HCT116 (cell line): Measurements from ENCODE around the gene PCDHGC4. TPM values are rescaled to one million over a fixed set of nuclear protein-coding genes. Genes with fewer than 3 reads are reported as not detected.

Source experiments
- ATAC-seq: fragments of 200-7000 bp; cut with Tn5 transposase; 2 replicates; pipeline ENCODE4 v1.9.1; 2020; ENCODE audit warnings: mild to moderate bottlenecking, moderate library complexity
- BruUV-seq: library from RNA; stranded (reverse); fragments of 400-500 nt; replicated peaks from 2 replicates; lab custom pipeline; 2021; lab: Mats Ljungman, UMichigan
- CTCF ChIA-PET: fragments of 300-600 bp; sonication (Branson Sonifier 250); formaldehyde crosslinking; loops from one replicate; lab custom pipeline; 2021; ENCODE audit warnings: antibody characterized with exemption; lab: Charles Lee
- POLR2A ChIA-PET: fragments of 300-600, 350-600 bp; sonication (Branson Sonifier 250); formaldehyde crosslinking; loops from one replicate; lab custom pipeline; 2021; ENCODE audit warnings: antibody characterized with exemption; lab: Charles Lee
- RAD21 ChIA-PET, 2 experiments: fragments of 300-600 bp; sonication (Branson Sonifier 250); formaldehyde crosslinking; loops; one replicate each; lab custom pipeline; 2023; ENCODE audit warnings: low total read pairs in 2 of 2; ENCODE audit not compliant: uncharacterized antibody in 2 of 2, unreplicated experiment in 2 of 2, low non-redundant PET in 1 of 2; lab: Charles Lee
- DNase-seq: peaks from one replicate; pipeline ENCODE4 v3.0.0-alpha.2; 2010; ENCODE audit warnings: low read depth, low spot score
- H2AFZ ChIP-seq: fragments of 200-600 bp; shearing (Covaris generic), sonication (generic); 2 replicates; pipeline ENCODE4 v1.6.1; 2017; ENCODE audit warnings: low read depth, mixed run types, mixed read lengths, antibody characterized with exemption, low read length; ENCODE audit not compliant: poor library complexity, severe bottlenecking
- H3K27ac ChIP-seq: 2 replicates; pipeline ENCODE4 v1.5.1; 2012; ENCODE audit warnings: low read depth, low read length
- H3K27me3 ChIP-seq: fragments of 200-600 bp; sonication (generic); 2 replicates; pipeline ENCODE4 v1.6.1; 2016; ENCODE audit warnings: mixed run types, low read length, mixed read lengths; ENCODE audit not compliant: insufficient read depth
- H3K36me3 ChIP-seq, 2 experiments: fragments of 200-500 bp in 1 of 2; fragments of 200-600 bp in 1 of 2; sonication (Bioruptor generic) in 1 of 2; sonication (generic) in 1 of 2; 2 replicates each; pipeline versions ENCODE4 v1.5.1 to v1.6.1; 2014 to 2016; ENCODE audit warnings: low read length in 2 of 2, inconsistent platforms in 1 of 2, mixed read lengths in 1 of 2, mixed run types in 1 of 2; ENCODE audit not compliant: insufficient read depth in 2 of 2, control insufficient read depth in 1 of 2
- H3K4me1 ChIP-seq, 2 experiments: fragments of 200-600 bp in 1 of 2; sonication (generic) in 1 of 2; 2 replicates each; pipeline versions ENCODE4 v1.5.1 to v1.6.1; 2012 to 2017; ENCODE audit warnings: low read length in 2 of 2, inconsistent platforms in 1 of 2, mild to moderate bottlenecking in 1 of 2, mixed read lengths in 1 of 2, mixed run types in 1 of 2, moderate library complexity in 1 of 2; ENCODE audit not compliant: insufficient read depth in 2 of 2, control insufficient read depth in 1 of 2
- H3K4me2 ChIP-seq: fragments of 200-600 bp; sonication (generic); 2 replicates; pipeline ENCODE4 v1.6.1; 2017; ENCODE audit warnings: mixed run types, low read length, mixed read lengths
- H3K4me3 ChIP-seq, 2 experiments: fragments of 200-600 bp in 1 of 2; sonication (generic) in 1 of 2; replicated peaks in 1 of 2; 2 replicates each; pipeline ENCODE4 v1.5.1; 2011 to 2016; ENCODE audit warnings: low read length in 2 of 2, control low read depth in 1 of 2, low read depth in 1 of 2, mild to moderate bottlenecking in 1 of 2, mixed read lengths in 1 of 2, mixed run types in 1 of 2
- H3K79me2 ChIP-seq: fragments of 200-600 bp; sonication (generic); 2 replicates; pipeline ENCODE4 v1.6.1; 2017; ENCODE audit warnings: mild to moderate bottlenecking, mixed run types, low read length, moderate library complexity, mixed read lengths; ENCODE audit not compliant: insufficient read depth
- H3K9ac ChIP-seq: fragments of 200-600 bp; sonication (generic); 2 replicates; pipeline ENCODE4 v1.6.1; 2016; ENCODE audit warnings: low read length, mixed read lengths
- H3K9me2 ChIP-seq: fragments of 200-600 bp; sonication (generic), shearing (Covaris generic); 2 replicates; pipeline ENCODE4 v1.6.1; 2017; ENCODE audit warnings: mixed run types, mild to moderate bottlenecking, moderate library complexity; ENCODE audit not compliant: insufficient read depth
- H3K9me3 ChIP-seq, 2 experiments: fragments of 200-500 bp in 1 of 2; fragments of 200-600 bp in 1 of 2; sonication (Bioruptor generic) in 1 of 2; sonication (generic) in 1 of 2; 2 replicates each; pipeline ENCODE4 v1.6.1; 2014 to 2017; ENCODE audit warnings: low read length in 2 of 2, mixed read lengths in 2 of 2, inconsistent platforms in 1 of 2, low read depth in 1 of 2, mild to moderate bottlenecking in 1 of 2, mixed run types in 1 of 2, moderate library complexity in 1 of 2; ENCODE audit not compliant: control insufficient read depth in 1 of 2, insufficient read depth in 1 of 2
- H4K20me1 ChIP-seq: fragments of 200-600 bp; sonication (generic), shearing (Covaris generic); 2 replicates; pipeline ENCODE4 v1.6.1; 2017; ENCODE audit warnings: mixed run types, mild to moderate bottlenecking, moderate library complexity; ENCODE audit not compliant: insufficient read depth
- ATF3 ChIP-seq: IDR thresholded peaks from 2 replicates; pipeline ENCODE4 v1.6.1; 2012
- CBX3 ChIP-seq: IDR thresholded peaks from 2 replicates; pipeline ENCODE4 v1.6.1; 2012; ENCODE audit warnings: low read depth
- CEBPB ChIP-seq: IDR thresholded peaks from 2 replicates; pipeline ENCODE4 v1.6.1; 2012; ENCODE audit warnings: low read depth
- EGR1 ChIP-seq: IDR thresholded peaks from 2 replicates; pipeline ENCODE4 v1.6.1; 2012; ENCODE audit warnings: low read depth
- ELF1 ChIP-seq: IDR thresholded peaks from 2 replicates; pipeline ENCODE4 v1.6.1; 2012; ENCODE audit warnings: low read depth, borderline replicate concordance
- EZH2phosphoT487 ChIP-seq: fragments of 200-600 bp; IDR thresholded peaks from 2 replicates; pipeline ENCODE4 v1.6.1; 2018; ENCODE audit warnings: antibody characterized with exemption, borderline replicate concordance
- JUND ChIP-seq: IDR thresholded peaks from 2 replicates; pipeline ENCODE4 v1.6.1; 2012
- MAX ChIP-seq: IDR thresholded peaks from 2 replicates; pipeline ENCODE4 v1.6.1; 2012
- POLR2A ChIP-seq: IDR thresholded peaks from 2 replicates; pipeline ENCODE4 v1.7.0; 2011; ENCODE audit warnings: borderline replicate concordance; ENCODE audit not compliant: insufficient read depth, insufficient read length; ENCODE audit errors: extremely low read depth
- POLR2AphosphoS5 ChIP-seq: IDR thresholded peaks from 2 replicates; pipeline ENCODE4 v1.6.1; 2011; ENCODE audit warnings: mild to moderate bottlenecking, low read depth, low read length, moderate library complexity
- RAD21 ChIP-seq: IDR thresholded peaks from 2 replicates; pipeline ENCODE4 v1.6.1; 2012; ENCODE audit warnings: low read depth, mild to moderate bottlenecking
- REST ChIP-seq: IDR thresholded peaks from 2 replicates; pipeline ENCODE4 v1.6.1; 2012; ENCODE audit warnings: low read depth
- SP1 ChIP-seq: IDR thresholded peaks from 2 replicates; pipeline ENCODE4 v1.6.1; 2012; ENCODE audit warnings: low read depth
- TCF7L2 ChIP-seq: IDR thresholded peaks from 2 replicates; pipeline ENCODE4 v1.7.0; 2011; ENCODE audit warnings: borderline replicate concordance, inconsistent platforms; ENCODE audit not compliant: insufficient read depth, insufficient read length; ENCODE audit errors: extremely low read depth
- YY1 ChIP-seq: IDR thresholded peaks from 2 replicates; pipeline ENCODE4 v1.6.1; 2011; ENCODE audit warnings: low read length, low read depth, moderate library complexity, mild to moderate bottlenecking; ENCODE audit not compliant: insufficient replicate concordance; ENCODE audit errors: extremely low read depth
- ZBTB33 ChIP-seq: IDR thresholded peaks from 2 replicates; pipeline ENCODE4 v1.6.1; 2011; ENCODE audit warnings: mild to moderate bottlenecking, low read length, moderate library complexity; ENCODE audit not compliant: insufficient replicate concordance; ENCODE audit errors: extremely low read depth
- ZNF274 ChIP-seq: fragments of 200-500 bp; sonication (Bioruptor generic); IDR thresholded peaks from 2 replicates; pipeline ENCODE4 v1.6.1; 2014; ENCODE audit warnings: mild to moderate bottlenecking, low read depth, low read length, inconsistent platforms
- intact Hi-C: fragments of 100-400 bp; cut with micrococcal nuclease; formaldehyde crosslinking; loops from 2 replicates; pipeline ENCODE4 v1.10.0; 2022
- total RNA-seq: library from RNA; stranded (reverse); gene quantifications from one replicate; pipeline ENCODE4 v1.2.1, GENCODE V29; 2021; ENCODE audit not compliant: unreplicated experiment
- TF ChIP-seq, protein P1 (sequence below), 3 experiments: fragments of 200-600 bp in 1 of 3; sonication (generic) in 1 of 3; IDR thresholded peaks in 2 of 3; conservative IDR thresholded peaks in 1 of 3; 2 replicates each; pipeline ENCODE4 v1.5.1; 2012 to 2017; ENCODE audit warnings: low read depth in 2 of 3, low read length in 2 of 3, antibody characterized with exemption in 1 of 3, borderline replicate concordance in 1 of 3, control low read depth in 1 of 3, mild to moderate bottlenecking in 1 of 3, mixed read lengths in 1 of 3, mixed run types in 1 of 3, moderate library complexity in 1 of 3; ENCODE audit not compliant: insufficient read depth in 1 of 3

The PCDHGC4 gene
- total RNA-seq, 1 experiment from 2014 or later = 0.05 TPM

DNA sequence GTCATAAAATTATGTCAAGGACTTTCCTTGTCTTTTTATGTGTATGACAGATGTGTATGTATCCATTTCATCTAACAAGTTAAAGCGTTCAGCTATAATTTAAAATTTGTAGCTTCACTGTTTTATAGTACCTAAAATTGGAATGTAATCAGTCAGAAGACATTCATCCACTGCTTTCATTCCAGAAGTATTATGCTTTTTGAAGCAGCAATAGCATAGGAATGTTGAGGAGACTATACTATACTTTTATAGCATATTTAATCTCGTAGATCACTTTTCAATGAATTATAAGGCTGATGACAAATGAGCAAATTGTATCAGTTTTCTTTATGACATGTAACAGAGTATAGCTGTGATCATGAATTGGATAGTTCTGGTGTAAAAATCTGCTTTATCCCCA, 47.6 kb upstream of the PCDHGC4 start:
- Histone ChIP-seq H3K4me2 (no peak overlapping the region), H3K9me3 (no peaks in the 10 kb centered on the region), H3K79me2 (no peaks in the 10 kb centered on the region), H3K9ac (no peak overlapping the region), H3K27ac (no peak overlapping the region), H3K4me1 (no peaks in the 10 kb centered on the region), H3K27me3 (no peaks in the 10 kb centered on the region), H3K4me3 (no peak overlapping the region), H3K36me3 (no peaks in the 10 kb centered on the region), H4K20me1 (no peaks in the 10 kb centered on the region), H2AFZ (no peak overlapping the region), H3K9me2 (no peaks in the 10 kb centered on the region)
- ChIA-PET CTCF (interaction anchor here (1.6 kb wide), 1 partner anchor 120 kb away, joined by 3 read pairs; no protein-coding TSS in a partner anchor), RAD21 (no interaction called here), POLR2A (no interaction called here)
- intact Hi-C loops = no loop called here
- no TSS peak for BruUV-seq
- ATAC-seq = no peak
- no peak for DNase-seq
- TF ChIP-seq EZH2phosphoT487 (no peak), SP1 (no peak), TCF7L2 (no peak), ZBTB33 (no peak), REST (no peak), EGR1 (no peak), CEBPB (no peak), YY1 (no peak), RAD21 (no peak), ZNF274 (no peak), JUND (no peak), ELF1 (no peak), POLR2AphosphoS5 (no peak), CBX3 (no peak), MAX (no peak), POLR2A (no peak), ATF3 (no peak)
- TF ChIP-seq, protein P1, sequence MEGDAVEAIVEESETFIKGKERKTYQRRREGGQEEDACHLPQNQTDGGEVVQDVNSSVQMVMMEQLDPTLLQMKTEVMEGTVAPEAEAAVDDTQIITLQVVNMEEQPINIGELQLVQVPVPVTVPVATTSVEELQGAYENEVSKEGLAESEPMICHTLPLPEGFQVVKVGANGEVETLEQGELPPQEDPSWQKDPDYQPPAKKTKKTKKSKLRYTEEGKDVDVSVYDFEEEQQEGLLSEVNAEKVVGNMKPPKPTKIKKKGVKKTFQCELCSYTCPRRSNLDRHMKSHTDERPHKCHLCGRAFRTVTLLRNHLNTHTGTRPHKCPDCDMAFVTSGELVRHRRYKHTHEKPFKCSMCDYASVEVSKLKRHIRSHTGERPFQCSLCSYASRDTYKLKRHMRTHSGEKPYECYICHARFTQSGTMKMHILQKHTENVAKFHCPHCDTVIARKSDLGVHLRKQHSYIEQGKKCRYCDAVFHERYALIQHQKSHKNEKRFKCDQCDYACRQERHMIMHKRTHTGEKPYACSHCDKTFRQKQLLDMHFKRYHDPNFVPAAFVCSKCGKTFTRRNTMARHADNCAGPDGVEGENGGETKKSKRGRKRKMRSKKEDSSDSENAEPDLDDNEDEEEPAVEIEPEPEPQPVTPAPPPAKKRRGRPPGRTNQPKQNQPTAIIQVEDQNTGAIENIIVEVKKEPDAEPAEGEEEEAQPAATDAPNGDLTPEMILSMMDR (IDR thresholded peaks at IDR 0.05 in 2 of 3, conservative IDR thresholded peaks at IDR 0.05 in 1 of 3; ENCODE audit: borderline replicate concordance in 1 of 3, insufficient read depth in 1 of 3, low read depth in 2 of 3, low read length in 2 of 3) = no peak
